ENCODE data around the gene B3GALT5. TPM values are rescaled to one million over a fixed set of nuclear protein-coding genes. Genes with fewer than 3 reads are reported as not detected.

The B3GALT5 gene
- total RNA-seq, 2 donors from 2014 or later = 0.02 TPM

GRCh38 chr21:39655589-39655988, 42.8 kb downstream of the B3GALT5 start:
- DNase-seq (ENCODE audit: low spot score in 2 of 2) (no peak), ATAC-seq (no peak)
- H3K36me3 Mint-ChIP-seq = peaks cover 7 to 8% of the 10 kb centered on the region in 2 donors
- peaks cover 9 to 17% of the 10 kb centered on the region in 2 donors for H3K9me3 Mint-ChIP-seq
- no peak overlapping the region for H3K27ac Mint-ChIP-seq

- Mint-ChIP-seq H3K36me3 (peaks cover 7 to 8% of the 10 kb centered on the region in 2 donors), H3K9me3 (peaks cover 9 to 17% of the 10 kb centered on the region in 2 donors), H3K27ac (no peak overlapping the region)
- no peak for DNase-seq (ENCODE audit: low spot score in 2 of 2)
- no peak for ATAC-seq
These were observed 43.5 kb downstream of the B3GALT5 start for GRCh38 chr21:39656209-39656608.

GRCh38 chr21:39657091-39657689, 44.5 kb downstream of the B3GALT5 start:
- DNase-seq (ENCODE audit: low spot score in 2 of 2) (no peak), ATAC-seq (no peak)
- peaks cover 7 to 8% of the 10 kb centered on the region in 2 donors for H3K36me3 Mint-ChIP-seq

DNA sequence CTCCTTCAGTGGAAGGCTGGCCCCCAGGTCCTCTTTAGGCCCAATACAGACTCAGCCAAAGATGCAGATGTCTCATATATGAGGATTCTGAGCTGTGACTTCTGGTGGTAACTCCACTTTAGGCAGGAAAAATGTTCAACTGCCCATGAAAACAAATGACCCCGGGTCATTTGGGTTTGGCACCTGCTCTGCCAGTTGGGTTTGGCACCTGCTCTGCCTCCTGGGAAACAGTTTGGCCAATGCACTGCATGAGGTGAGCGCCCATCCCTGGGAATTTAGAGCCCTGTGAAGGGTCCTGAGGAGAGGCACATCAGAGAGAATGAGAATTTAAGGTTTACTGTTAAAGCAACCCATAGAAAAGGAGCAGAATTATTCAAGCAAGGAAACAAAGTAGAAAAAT, 45.3 kb downstream of the B3GALT5 start:
- DNase-seq (ENCODE audit: low spot score in 2 of 2) = no peak
- Mint-ChIP-seq H3K27ac (no peak overlapping the region), H3K9me3 (peaks cover 6 to 15% of the 10 kb centered on the region in 2 donors), H3K36me3 (peaks cover 7 to 8% of the 10 kb centered on the region in 2 donors)
- no peak for ATAC-seq

More at GRCh38 chr21:39657091-39657689, 44.5 kb downstream of the B3GALT5 start:
- H3K27ac Mint-ChIP-seq = no peak overlapping the region
- peaks cover 9 to 17% of the 10 kb centered on the region in 2 donors for H3K9me3 Mint-ChIP-seq

DNA sequence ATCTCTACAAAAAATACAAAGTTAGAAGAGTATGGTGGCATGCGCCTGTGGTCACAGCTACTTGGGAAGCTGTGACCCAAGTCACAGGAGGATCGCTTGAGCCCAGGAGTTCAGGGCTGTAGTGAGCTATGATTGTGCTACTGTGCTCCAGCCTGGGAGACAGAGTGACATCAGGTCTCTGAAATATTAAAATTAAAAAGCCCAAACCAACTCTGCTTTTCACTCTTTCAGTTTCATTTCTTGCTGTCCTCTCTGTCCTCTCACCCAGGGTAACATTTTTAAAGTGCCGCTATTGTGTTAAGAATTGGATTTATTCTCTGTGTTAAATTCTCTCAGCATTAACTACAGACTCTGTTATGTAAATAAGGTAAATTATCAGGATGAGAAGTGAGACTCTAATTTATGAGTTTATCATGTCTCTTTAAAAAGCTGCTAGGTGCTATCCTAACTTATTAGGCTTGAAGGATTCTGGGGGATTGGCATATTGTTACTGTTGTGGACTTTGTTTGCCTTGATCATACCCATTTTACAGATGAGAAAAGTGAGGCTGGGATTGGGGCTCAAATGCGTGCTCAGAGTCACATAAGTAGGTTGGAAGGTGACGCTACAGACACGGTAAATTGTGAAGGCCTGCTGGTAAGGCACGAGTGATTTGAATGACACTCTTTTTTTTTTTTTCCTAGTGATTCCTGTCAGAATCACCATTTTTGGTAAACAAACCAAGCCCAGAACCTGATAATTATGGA, 46.5 kb downstream of the B3GALT5 start:
- peaks cover 0 to 3% of the 10 kb centered on the region in 2 donors for H3K36me3 Mint-ChIP-seq
- H3K9me3 Mint-ChIP-seq = peaks cover 0 to 3% of the 10 kb centered on the region in 2 donors
- ATAC-seq = no peak

DNA sequence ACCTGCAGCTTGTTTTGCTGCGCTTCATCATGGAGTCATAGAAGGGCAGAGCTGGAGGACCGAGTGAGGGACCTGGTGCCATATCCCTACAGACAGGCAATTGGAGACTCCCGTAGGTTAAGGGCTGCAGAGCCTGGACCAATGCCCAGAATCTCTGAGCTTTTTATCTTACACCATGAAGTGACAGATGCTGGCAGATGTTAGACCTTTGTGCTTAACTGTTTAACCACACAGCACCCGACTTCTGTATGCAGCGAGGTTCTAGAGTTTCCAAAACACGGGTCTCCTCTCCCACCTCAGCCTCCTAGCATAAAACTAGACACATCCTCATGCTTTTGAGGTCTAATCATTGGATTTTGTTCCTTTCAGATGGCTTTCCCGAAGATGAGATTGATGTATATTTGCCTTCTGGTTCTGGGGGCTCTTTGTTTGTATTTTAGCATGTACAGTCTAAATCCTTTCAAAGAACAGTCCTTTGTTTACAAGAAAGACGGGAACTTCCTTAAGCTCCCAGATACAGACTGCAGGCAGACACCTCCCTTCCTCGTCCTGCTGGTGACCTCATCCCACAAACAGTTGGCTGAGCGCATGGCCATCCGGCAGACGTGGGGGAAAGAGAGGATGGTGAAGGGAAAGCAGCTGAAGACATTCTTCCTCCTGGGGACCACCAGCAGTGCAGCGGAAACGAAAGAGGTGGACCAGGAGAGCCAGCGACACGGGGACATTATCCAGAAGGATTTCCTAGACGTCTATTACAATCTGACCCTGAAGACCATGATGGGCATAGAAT, 47.6 kb downstream of the B3GALT5 start:
- peak overlapping the region in 1 of 2 donors; percentile 84 for H3K27ac Mint-ChIP-seq
- DNase-seq (ENCODE audit: low spot score in 2 of 2) (no peak), ATAC-seq (no peak)
- no peaks in the 10 kb centered on the region for H3K9me3 Mint-ChIP-seq
- no peaks in the 10 kb centered on the region for H3K36me3 Mint-ChIP-seq

More for the DNA sequence above, 46.5 kb downstream of the B3GALT5 start:
- no peak overlapping the region for H3K27ac Mint-ChIP-seq
- no peak for DNase-seq (ENCODE audit: low spot score in 2 of 2)

- ATAC-seq (no peak), DNase-seq (ENCODE audit: low spot score in 2 of 2) (no peak)
- Mint-ChIP-seq H3K36me3 (no peaks in the 10 kb centered on the region), H3K9me3 (no peaks in the 10 kb centered on the region), H3K27ac (no peak overlapping the region)
These were observed 48.4 kb downstream of the B3GALT5 start for GRCh38 chr21:39661121-39661520.

DNA sequence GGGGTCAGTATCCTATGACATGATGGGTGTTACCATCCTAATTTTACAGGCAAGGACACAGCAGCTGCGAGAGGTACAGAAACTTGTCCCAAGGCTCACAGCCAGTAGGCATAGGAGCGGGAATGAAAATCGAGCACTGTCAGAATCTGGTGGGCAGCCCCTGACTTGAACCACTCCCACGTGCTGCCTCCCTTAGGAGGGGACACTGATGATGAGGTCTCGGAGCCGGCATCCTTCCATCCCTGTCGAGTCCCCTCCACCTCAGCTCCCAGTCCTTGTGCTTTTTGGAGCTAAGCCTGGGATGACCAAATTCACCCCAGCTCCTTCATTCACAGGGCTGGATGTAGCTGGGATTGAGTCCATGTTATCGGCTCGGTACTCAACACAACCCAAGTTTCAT, 49.0 kb downstream of the B3GALT5 start:
- Mint-ChIP-seq H3K36me3 (no peaks in the 10 kb centered on the region), H3K27ac (no peak overlapping the region), H3K9me3 (no peaks in the 10 kb centered on the region)
- no peak for DNase-seq (ENCODE audit: low spot score in 2 of 2)
- ATAC-seq = no peak

GRCh38 chr21:39662411-39662953, 49.7 kb downstream of the B3GALT5 start:
- ATAC-seq = no peak
- no peaks in the 10 kb centered on the region for H3K9me3 Mint-ChIP-seq
- no peak for DNase-seq (ENCODE audit: low spot score in 2 of 2)
- no peaks in the 10 kb centered on the region for H3K36me3 Mint-ChIP-seq
- no peak overlapping the region for H3K27ac Mint-ChIP-seq

DNA sequence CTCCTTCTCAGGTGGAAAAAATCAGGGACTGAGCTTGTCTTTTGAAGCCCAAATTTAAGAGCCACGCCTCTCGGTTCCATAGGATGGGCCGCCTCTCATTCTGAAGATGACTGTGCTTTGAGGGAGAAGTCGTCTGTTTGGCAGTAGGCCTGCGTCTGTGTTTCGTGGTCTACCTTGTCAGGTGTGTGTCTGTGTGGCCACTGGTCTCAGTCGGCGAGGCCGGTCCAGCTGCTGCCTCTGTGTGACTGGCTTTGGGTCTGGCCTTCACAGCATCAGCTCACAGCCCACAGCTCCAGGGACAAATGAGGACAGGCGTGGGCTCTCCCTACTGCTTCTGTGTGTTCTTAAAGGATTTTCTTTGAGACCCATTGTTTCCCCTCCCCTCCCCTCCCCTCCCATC, 50.3 kb downstream of the B3GALT5 start:
- no peaks in the 10 kb centered on the region for H3K9me3 Mint-ChIP-seq
- no peak overlapping the region for H3K27ac Mint-ChIP-seq
- no peaks in the 10 kb centered on the region for H3K36me3 Mint-ChIP-seq
- DNase-seq (ENCODE audit: low spot score in 2 of 2) (no peak), ATAC-seq (no peak)

DNA sequence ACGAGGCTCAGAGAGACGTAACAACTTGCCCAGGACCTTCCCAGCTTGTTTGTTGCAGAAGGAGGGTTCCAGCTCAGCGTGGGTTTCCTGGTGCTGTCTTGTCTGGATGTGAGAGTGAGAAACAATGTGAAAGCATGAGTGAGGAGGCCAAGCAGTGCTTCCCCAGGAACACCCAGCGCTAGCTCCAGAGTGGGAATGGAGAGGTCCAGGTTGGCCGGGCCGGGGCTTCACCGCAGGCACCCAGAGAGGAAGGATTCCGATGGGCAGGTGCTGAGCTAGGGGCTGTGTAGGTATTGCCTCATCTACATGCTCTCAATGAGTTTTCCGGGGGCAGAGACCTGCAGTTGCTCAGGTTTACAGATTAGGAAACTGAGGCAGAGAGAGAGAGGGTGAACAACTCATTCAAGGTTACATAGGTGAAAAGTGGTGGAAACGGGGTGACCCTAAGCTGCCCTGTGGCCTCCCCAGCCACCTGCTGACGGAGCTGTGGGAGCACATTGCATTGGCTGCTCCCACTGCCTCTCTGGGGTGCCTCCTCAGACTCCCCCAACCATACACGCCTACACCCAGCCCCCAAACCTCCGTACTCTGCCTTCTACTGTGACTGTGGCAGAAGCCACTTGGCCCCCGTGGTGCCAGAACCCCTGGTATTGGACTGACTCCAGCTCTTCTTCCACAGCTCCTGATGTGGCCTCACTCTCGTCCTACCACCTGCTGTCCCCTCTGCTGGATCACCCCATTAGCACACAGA, 51.2 kb downstream of the B3GALT5 start:
- DNase-seq (ENCODE audit: low spot score in 2 of 2) = no peak
- Mint-ChIP-seq H3K9me3 (no peaks in the 10 kb centered on the region), H3K36me3 (no peaks in the 10 kb centered on the region), H3K27ac (peak overlapping the region in 1 of 2 donors; percentile 75)
- ATAC-seq = no peak

DNA sequence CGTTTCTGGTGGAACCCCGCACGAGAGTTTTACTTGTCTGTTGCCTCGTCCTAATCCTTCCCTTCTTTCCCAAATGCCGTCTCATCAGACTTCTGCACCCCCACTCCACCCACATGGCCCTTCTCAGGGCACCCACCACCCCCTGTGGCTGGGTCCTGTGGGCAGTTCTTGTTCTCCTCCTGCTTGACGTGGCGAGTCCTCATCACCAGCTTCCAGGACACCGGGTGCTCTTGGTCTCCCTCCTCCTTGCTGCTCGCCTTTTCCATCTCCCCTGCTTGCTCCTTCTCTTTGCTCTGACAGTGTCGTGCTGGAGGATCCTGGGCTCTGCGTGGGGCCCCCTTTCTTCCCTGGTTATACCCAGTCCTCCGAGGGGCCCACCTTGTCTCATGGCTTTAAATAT, 51.8 kb downstream of the B3GALT5 start:
- H3K36me3 Mint-ChIP-seq = no peaks in the 10 kb centered on the region
- DNase-seq (ENCODE audit: low spot score in 2 of 2) (no peak), ATAC-seq (no peak)
- peak overlapping the region in 1 of 2 donors; percentile 73 for H3K27ac Mint-ChIP-seq
- no peaks in the 10 kb centered on the region for H3K9me3 Mint-ChIP-seq

DNA sequence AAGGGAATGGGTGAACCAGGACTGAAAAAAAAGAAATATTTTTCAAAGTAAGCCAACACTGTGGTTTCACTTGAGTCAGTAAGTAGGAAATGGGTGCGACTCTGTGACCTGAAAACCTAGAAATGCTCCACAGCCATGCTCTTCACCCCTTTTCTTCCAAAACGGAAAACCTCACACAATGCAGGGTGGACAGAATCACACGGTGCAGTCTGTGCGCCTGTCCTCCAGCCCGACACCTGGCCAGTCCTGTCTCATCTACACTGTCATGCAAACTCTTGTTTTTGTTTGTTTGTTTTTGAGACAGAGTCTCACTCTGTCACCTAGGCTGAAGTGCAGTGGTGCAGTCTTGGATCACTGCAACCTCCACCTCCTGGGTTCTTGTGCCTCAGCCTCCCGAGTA, 53.3 kb downstream of the B3GALT5 start:
- Mint-ChIP-seq H3K27ac (no peak overlapping the region), H3K9me3 (no peaks in the 10 kb centered on the region), H3K36me3 (no peaks in the 10 kb centered on the region)
- ATAC-seq (no peak), DNase-seq (ENCODE audit: low spot score in 2 of 2) (no peak)

DNA sequence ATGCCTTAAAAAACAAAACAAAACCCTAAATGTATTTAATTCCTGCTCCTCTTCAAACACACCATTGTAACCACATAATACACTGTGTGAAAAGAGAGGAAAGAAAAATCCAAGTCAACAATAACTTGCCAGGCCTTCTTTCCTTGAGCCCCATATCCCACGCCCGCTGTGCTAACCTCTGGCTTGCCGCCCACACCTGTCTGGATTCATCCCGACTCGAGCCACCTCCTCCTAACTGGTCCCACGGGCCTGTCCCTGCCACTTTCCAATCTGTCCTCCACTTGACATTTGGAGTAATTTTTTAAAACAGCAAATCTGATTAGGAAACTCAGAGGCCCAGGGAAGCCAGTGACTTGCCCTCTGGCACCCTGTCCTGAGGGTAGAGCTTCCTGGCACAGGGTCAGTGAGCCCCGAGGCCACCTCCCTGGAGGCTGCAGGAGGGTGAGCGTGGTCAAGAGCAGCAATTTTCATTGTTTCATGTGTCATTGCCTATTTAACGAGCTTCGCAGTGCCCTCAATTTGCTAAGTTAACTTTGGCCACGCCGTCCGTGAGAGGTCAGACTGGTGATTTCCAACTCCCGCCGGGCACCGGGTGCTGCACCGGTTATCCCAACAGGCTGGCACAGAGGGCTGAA, 54.1 kb downstream of the B3GALT5 start:
- ATAC-seq (no peak), DNase-seq (ENCODE audit: low spot score in 2 of 2) (no peak)
- Mint-ChIP-seq H3K9me3 (no peaks in the 10 kb centered on the region), H3K27ac (no peak overlapping the region), H3K36me3 (no peaks in the 10 kb centered on the region)

DNA sequence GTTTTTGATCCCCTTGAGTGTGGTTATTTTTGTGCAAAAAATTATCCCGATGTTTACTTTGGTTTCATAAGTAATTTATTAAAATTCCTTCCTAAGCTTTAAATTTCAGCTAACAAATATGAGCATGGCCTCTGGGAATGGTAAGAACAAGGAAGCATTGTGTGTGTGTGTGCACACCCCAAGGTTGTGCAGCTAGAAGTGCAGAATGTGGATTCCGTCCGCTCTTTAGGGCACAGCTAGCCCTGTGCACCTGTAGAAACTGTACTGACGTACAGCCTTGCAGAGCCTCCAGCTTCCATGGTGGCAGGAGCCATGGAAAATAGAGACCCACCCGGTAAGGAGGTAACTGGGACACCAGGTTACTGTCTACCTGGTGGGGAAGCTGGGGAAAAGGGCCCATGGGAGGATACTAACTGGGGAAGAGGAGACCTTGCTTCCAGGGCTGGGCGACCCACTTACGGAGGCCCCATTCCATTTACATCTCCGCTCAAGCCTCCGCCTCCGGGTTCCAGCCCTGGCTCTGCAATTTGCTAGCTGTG, 54.7 kb downstream of the B3GALT5 start:
- H3K36me3 Mint-ChIP-seq = no peaks in the 10 kb centered on the region
- ATAC-seq (no peak), DNase-seq (ENCODE audit: low spot score in 2 of 2) (no peak)
- H3K27ac Mint-ChIP-seq = no peak overlapping the region
- no peaks in the 10 kb centered on the region for H3K9me3 Mint-ChIP-seq

- no peaks in the 10 kb centered on the region for H3K9me3 Mint-ChIP-seq
- DNase-seq (ENCODE audit: low spot score in 2 of 2) (no peak), ATAC-seq (no peak)
- no peaks in the 10 kb centered on the region for H3K36me3 Mint-ChIP-seq
- no peak overlapping the region for H3K27ac Mint-ChIP-seq
These were observed 55.6 kb downstream of the B3GALT5 start for GRCh38 chr21:39668369-39668768.
